Activated CD4-positive, alpha-beta memory T cell treated with anti-CD3 and anti-CD28 coated beads, Interleukin-2, amount 10 ng/mL, durations not matched to agents 7 days and 5 days (primary cell): ENCODE results near the gene SMARCC1. TPM values are rescaled to one million over a fixed set of nuclear protein-coding genes. Genes with fewer than 3 reads are reported as not detected.

Source experiments
- CTCF ChIA-PET: fragments of 350-600 bp; sonication (Branson Sonifier 250); formaldehyde crosslinking; loops from one replicate; lab custom pipeline; 2021; ENCODE audit warnings: antibody characterized with exemption, inconsistent platforms; lab: Charles Lee
- POLR2A ChIA-PET: fragments of 350-600 bp; sonication (Branson Sonifier 250); formaldehyde crosslinking; loops from one replicate; lab custom pipeline; 2021; ENCODE audit warnings: antibody characterized with exemption; lab: Charles Lee
- DNase-seq: peaks from one replicate; pipeline ENCODE4 v3.0.0-alpha.2; 2020
- H3K27ac Mint-ChIP-seq: one replicate; pipeline ENCODE4 v1.8.0; 2021; ENCODE audit warnings: mild to moderate bottlenecking, mixed read lengths
- H3K27me3 Mint-ChIP-seq: one replicate; pipeline ENCODE4 v1.8.0; 2021; ENCODE audit warnings: mixed read lengths
- H3K36me3 Mint-ChIP-seq: one replicate; pipeline ENCODE4 v1.8.0; 2021; ENCODE audit warnings: low read depth, mixed read lengths
- H3K4me1 Mint-ChIP-seq: one replicate; pipeline ENCODE4 v1.8.0; 2021; ENCODE audit warnings: mixed read lengths
- H3K4me3 Mint-ChIP-seq: one replicate; pipeline ENCODE4 v1.8.0; 2021; ENCODE audit warnings: mild to moderate bottlenecking, mixed read lengths
- H3K9me3 Mint-ChIP-seq: one replicate; pipeline ENCODE4 v1.8.0; 2021; ENCODE audit warnings: mixed read lengths
- total RNA-seq, 2 experiments: library from RNA; stranded (reverse); gene quantifications; one replicate each; pipeline ENCODE4 v1.2.3, GENCODE V29; 2021

The SMARCC1 gene
- total RNA-seq, 2 experiments from 2014 or later = 83.0 to 83.7 TPM

DNA sequence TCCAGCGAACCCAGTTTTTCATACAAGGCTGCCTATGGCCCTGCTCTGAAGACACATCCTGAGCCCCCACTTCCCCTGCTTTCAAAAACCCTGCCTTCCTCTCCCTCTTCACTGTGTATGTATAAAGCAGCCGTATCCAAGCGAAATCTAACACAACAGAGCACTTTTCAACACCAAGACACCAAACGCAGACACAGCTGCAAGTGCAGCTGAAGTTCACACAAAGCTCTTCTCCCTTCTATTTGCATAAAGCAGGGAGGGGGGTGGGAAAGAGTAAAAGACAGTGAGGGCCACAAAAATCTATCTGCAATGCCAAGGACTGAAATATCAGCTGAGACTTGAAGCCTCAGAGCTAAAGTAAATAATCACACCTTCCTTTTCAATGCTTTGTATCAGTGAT is 168.0 kb downstream of the SMARCC1 start:
- CTCF ChIA-PET = interaction anchor here (0.8 kb wide), 1 partner anchor 91 kb away, joined by 5 read pairs; no protein-coding TSS in a partner anchor
- no peak for DNase-seq
- POLR2A ChIA-PET = no interaction called here
- no peak overlapping the region for H3K4me3 Mint-ChIP-seq
- peaks cover 7% of the 10 kb centered on the region for H3K4me1 Mint-ChIP-seq
- no peak overlapping the region for H3K27ac Mint-ChIP-seq
- peaks cover 44% of the 10 kb centered on the region for H3K36me3 Mint-ChIP-seq
- no peaks in the 10 kb centered on the region for H3K9me3 Mint-ChIP-seq
- H3K27me3 Mint-ChIP-seq = no peaks in the 10 kb centered on the region

DNA sequence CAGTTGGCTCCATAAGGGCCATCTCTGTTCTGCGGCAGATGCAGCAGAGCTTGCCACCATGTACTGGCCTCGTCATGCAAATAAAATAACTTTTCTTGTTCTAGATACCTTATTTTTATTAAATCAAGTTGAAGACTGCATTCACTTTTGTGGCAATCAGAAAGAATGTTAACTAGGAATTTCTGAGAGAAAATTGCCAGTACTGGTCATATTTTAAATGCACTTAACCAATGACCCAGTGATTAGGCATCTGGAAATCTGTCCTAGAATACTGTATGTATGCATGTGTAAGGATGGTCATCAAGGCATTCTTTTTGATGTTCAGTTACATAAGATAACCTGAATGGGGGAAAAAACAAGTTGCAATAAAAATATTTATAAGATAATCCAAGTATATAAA is 168.8 kb downstream of the SMARCC1 start:
- H3K27ac Mint-ChIP-seq = no peak overlapping the region
- H3K4me3 Mint-ChIP-seq = no peak overlapping the region
- H3K4me1 Mint-ChIP-seq = peaks cover 3% of the 10 kb centered on the region
- no peaks in the 10 kb centered on the region for H3K27me3 Mint-ChIP-seq
- peaks cover 44% of the 10 kb centered on the region for H3K36me3 Mint-ChIP-seq
- CTCF ChIA-PET = interaction anchor here (0.8 kb wide), 1 partner anchor 91 kb away, joined by 5 read pairs; no protein-coding TSS in a partner anchor
- no peaks in the 10 kb centered on the region for H3K9me3 Mint-ChIP-seq
- POLR2A ChIA-PET = no interaction called here
- DNase-seq = no peak

DNA sequence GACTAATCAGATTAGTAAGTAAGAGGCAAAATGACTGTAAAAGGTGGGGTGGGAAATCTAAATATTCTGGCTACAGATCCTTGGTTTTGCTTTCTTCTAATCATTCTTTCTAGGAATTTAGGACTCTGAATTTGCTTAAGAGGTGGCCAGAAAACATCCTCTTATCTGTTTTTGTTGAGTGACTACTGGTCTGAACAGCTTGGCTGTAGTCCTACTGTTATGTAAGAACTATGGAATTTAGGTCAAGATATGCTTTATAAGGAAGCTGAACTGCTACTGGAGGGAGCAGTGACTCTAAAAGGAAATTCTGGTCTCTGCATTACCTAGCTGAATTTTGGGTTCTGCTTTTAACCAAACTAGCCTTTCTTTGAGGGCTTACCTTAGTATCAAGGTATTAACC is 169.5 kb downstream of the SMARCC1 start:
- POLR2A ChIA-PET = no interaction called here
- no peak overlapping the region for H3K4me3 Mint-ChIP-seq
- H3K36me3 Mint-ChIP-seq = peaks cover 38% of the 10 kb centered on the region
- CTCF ChIA-PET = no interaction called here
- H3K9me3 Mint-ChIP-seq = no peaks in the 10 kb centered on the region
- no peaks in the 10 kb centered on the region for H3K27me3 Mint-ChIP-seq
- no peaks in the 10 kb centered on the region for H3K4me1 Mint-ChIP-seq
- H3K27ac Mint-ChIP-seq = no peak overlapping the region
- DNase-seq = no peak

DNA sequence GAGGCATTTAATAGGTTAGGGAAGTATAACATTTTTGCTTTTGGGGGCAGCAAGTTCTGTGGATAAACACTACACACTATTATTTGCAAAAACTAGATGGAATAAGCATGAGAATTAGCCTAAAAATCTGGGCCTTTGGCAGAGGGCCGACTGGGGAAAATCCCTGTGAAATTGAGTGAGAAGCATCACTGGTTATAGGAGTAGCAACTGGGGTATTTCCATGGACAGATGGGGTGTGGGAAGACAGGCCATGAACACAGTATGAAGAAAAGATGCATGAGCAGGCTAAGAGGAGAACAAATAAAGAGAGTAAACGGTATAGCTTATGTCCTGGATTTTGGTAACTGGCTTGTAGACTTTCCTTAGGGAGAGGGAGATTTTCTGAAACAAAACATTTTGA is 170.1 kb downstream of the SMARCC1 start:
- ChIA-PET POLR2A (no interaction called here), CTCF (no interaction called here)
- H3K4me3 Mint-ChIP-seq = no peak overlapping the region
- no peak for DNase-seq
- no peaks in the 10 kb centered on the region for H3K27me3 Mint-ChIP-seq
- no peaks in the 10 kb centered on the region for H3K4me1 Mint-ChIP-seq
- H3K27ac Mint-ChIP-seq = no peak overlapping the region
- H3K9me3 Mint-ChIP-seq = no peaks in the 10 kb centered on the region
- peaks cover 35% of the 10 kb centered on the region for H3K36me3 Mint-ChIP-seq

DNA sequence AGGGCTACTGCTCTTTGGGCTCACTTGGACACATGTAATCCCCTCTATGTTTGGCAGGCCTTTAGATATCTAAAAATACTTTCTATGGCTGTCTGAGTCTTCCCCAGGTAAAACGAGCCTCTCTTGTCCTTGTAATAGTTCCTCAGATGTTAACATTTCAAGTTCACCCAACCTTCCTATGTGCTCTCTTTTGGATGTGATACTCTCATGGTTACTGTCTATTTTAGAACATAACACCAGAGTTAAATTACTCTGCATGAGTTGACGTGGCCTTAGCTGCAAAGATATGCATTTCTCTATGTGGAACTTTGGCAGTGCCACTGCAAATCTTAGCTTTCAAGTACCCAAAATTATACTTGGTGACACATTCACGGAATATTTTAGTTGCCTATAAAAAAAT is 171.1 kb downstream of the SMARCC1 start:
- no peaks in the 10 kb centered on the region for H3K27me3 Mint-ChIP-seq
- CTCF ChIA-PET = no interaction called here
- no peaks in the 10 kb centered on the region for H3K4me1 Mint-ChIP-seq
- H3K27ac Mint-ChIP-seq = no peak overlapping the region
- POLR2A ChIA-PET = no interaction called here
- no peak for DNase-seq
- H3K4me3 Mint-ChIP-seq = no peak overlapping the region
- H3K36me3 Mint-ChIP-seq = peaks cover 35% of the 10 kb centered on the region
- no peaks in the 10 kb centered on the region for H3K9me3 Mint-ChIP-seq

DNA sequence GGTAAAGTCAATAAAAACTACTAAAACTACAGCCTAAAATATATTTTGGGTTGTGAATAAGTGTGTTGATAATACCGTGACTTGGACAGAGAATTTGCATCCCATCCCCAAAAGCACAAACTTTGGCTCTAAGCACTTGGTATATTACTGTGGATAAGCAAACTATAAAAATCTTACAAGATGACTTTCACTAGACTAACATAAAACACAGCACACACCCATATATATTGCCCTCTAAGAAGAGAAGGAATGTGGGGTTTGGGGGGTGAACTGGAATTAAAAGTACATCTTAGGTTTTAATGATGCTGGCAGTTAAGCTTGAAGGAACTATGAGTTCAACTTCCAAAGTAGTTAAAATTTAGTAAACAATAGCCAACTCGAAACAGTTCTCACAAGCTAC is 174.4 kb downstream of the SMARCC1 start:
- Mint-ChIP-seq H3K36me3 (peaks cover 41% of the 10 kb centered on the region), H3K27ac (no peak overlapping the region), H3K9me3 (no peaks in the 10 kb centered on the region), H3K4me1 (peaks cover 2% of the 10 kb centered on the region), H3K4me3 (no peak overlapping the region), H3K27me3 (no peaks in the 10 kb centered on the region)
- DNase-seq = no peak
- ChIA-PET CTCF (no interaction called here), POLR2A (interaction anchor here (1.2 kb wide), 1 partner anchor 14 kb away, joined by 4 read pairs; no protein-coding TSS in a partner anchor)

DNA sequence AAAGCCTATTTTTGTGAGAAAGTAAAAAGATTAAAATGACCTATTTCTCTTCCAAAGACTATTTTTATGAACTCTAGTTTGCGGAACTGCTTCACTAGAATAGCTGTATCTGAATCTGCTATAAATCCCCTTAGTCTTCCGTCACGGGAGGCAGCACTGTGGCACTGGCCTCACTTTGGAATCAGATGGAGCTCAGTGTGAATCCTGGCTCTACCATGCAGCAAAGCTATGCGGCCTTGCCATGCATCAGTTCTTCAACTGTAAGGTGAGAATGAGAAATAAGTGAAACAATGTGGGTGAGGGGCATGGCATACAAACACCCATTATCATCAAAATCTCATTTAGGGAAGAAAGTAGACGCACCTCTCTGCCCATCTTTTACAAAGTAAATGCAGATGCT is 175.5 kb downstream of the SMARCC1 start:
- CTCF ChIA-PET = interaction anchor here (0.9 kb wide), 1 partner anchor 11 kb away, joined by 3 read pairs; no protein-coding TSS in a partner anchor
- POLR2A ChIA-PET = interaction anchor here (1.2 kb wide), 1 partner anchor 15 kb away, joined by 4 read pairs; no protein-coding TSS in a partner anchor
- no peaks in the 10 kb centered on the region for H3K27me3 Mint-ChIP-seq

DNA sequence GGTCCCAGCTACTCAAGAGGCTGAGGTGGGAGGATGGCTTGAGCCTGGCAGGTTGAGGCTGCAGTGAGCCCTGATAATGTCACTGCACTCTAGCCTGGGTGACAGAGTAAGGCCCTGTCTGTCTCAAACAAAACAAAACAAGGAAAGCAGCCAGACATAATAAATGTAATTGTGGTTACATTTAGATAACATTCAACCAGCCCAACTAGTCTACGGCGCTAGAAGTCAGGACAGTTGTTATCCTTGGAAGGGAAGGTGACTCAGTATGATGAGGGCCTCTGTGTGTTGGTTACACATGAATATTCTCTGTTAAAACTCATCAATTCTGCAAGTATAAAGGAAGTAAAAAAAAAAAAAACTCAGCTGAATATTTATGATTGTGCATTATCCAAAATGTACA is 176.0 kb downstream of the SMARCC1 start:
- Mint-ChIP-seq H3K4me3 (no peak overlapping the region), H3K4me1 (peaks cover 2% of the 10 kb centered on the region), H3K27me3 (no peaks in the 10 kb centered on the region), H3K27ac (no peak overlapping the region), H3K36me3 (peaks cover 31% of the 10 kb centered on the region), H3K9me3 (no peaks in the 10 kb centered on the region)
- no peak for DNase-seq
- ChIA-PET POLR2A (no interaction called here), CTCF (no interaction called here)

More for the DNA sequence above, 175.5 kb downstream of the SMARCC1 start:
- H3K36me3 Mint-ChIP-seq = peaks cover 32% of the 10 kb centered on the region
- no peak overlapping the region for H3K27ac Mint-ChIP-seq
- no peak for DNase-seq
- no peak overlapping the region for H3K4me3 Mint-ChIP-seq
- peaks cover 2% of the 10 kb centered on the region for H3K4me1 Mint-ChIP-seq
- H3K9me3 Mint-ChIP-seq = no peaks in the 10 kb centered on the region

DNA sequence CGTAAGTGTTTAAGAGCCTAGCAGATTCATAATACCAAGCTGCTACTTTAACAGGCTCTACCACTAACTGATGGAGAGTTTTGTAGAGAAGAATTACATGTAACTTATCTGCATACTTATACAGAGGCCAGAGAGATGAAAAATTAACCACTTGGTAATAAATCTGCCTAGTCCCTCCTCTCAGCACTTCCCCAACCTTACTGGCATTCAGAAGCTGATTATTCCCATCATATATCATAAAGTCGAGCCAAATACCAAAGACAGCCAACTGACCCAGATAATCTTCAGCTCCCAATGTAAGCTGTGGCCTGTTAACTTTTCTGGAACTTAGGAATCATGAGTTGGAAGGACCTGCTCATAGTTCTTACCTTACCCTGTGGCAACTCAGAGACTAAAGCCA is 177.5 kb downstream of the SMARCC1 start:
- Mint-ChIP-seq H3K4me3 (no peak overlapping the region), H3K27ac (no peak overlapping the region), H3K27me3 (no peaks in the 10 kb centered on the region), H3K9me3 (no peaks in the 10 kb centered on the region), H3K4me1 (peaks cover 2% of the 10 kb centered on the region), H3K36me3 (peaks cover 19% of the 10 kb centered on the region)
- ChIA-PET CTCF (no interaction called here), POLR2A (no interaction called here)
- no peak for DNase-seq

DNA sequence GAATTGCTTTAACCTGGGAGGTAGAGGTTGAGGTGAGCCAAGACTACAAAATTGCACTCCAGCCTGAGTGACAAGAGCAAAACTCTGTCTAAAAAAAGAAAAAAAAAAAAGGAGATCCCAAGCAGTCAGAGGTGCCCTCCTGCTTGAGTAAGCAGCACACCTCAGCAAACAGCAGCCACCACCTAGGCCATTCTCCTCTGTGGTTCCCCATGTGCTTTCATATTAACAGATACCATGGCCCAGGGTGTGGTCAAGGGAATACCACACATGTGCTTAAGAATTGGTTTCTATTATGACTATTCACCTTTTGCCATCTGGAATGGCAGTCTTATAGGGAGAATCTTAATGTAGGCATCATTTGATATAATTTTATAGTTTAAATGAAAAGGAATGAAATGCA is 178.4 kb downstream of the SMARCC1 start:
- no peak for DNase-seq
- H3K9me3 Mint-ChIP-seq = no peaks in the 10 kb centered on the region
- H3K4me1 Mint-ChIP-seq = peaks cover 2% of the 10 kb centered on the region
- H3K4me3 Mint-ChIP-seq = no peak overlapping the region
- H3K27ac Mint-ChIP-seq = no peak overlapping the region
- H3K36me3 Mint-ChIP-seq = peaks cover 16% of the 10 kb centered on the region
- ChIA-PET POLR2A (no interaction called here), CTCF (no interaction called here)
- H3K27me3 Mint-ChIP-seq = no peaks in the 10 kb centered on the region

DNA sequence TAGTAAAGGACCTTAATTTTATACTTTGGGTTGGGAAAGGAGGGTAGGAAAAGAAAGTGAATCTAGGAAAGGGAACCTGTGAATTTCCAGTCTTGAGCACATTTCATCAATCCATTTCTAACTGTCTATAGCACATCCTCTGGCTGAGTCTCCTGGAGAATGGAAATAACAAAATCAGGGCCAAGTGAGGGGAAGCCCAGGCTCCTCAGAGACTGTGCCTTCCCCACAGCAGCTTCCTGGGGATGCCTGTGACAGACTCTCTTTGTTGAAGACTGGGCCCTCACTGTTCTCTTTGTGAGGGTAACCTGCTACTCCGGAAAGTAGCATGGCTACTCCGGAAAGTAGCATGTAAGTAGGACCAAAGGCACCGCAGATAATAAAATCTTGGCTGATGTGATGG is 180.4 kb downstream of the SMARCC1 start:
- POLR2A ChIA-PET = no interaction called here

DNA sequence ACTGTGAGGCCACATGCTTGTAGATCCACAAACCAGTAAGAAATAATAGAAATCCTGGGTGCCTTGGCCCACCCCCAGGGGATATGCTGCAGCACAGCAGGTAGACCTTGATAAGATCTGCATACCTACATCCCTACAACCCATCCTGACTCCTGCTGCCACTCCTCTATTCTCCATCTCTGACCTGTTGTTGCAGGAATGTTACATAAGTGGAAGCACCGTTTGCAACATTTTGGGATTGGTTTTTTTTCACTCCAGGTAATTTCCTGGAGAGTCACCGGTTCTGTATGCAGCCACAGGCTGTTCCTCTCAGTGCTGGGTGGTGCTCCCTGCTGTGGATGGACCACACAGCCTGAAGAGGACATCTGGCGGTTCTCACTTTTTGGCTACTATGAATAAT is 186.9 kb downstream of the SMARCC1 start:
- no peak for DNase-seq
- H3K36me3 Mint-ChIP-seq = peaks cover 33% of the 10 kb centered on the region
- no peak overlapping the region for H3K27ac Mint-ChIP-seq
- no peaks in the 10 kb centered on the region for H3K9me3 Mint-ChIP-seq
- H3K27me3 Mint-ChIP-seq = no peaks in the 10 kb centered on the region
- no peaks in the 10 kb centered on the region for H3K4me1 Mint-ChIP-seq
- ChIA-PET POLR2A (no interaction called here), CTCF (no interaction called here)
- no peak overlapping the region for H3K4me3 Mint-ChIP-seq

More for the DNA sequence above, 180.4 kb downstream of the SMARCC1 start:
- CTCF ChIA-PET = no interaction called here
- DNase-seq = no peak
- Mint-ChIP-seq H3K9me3 (no peaks in the 10 kb centered on the region), H3K27me3 (no peaks in the 10 kb centered on the region), H3K4me1 (peaks cover 2% of the 10 kb centered on the region), H3K36me3 (peaks cover 18% of the 10 kb centered on the region), H3K27ac (no peak overlapping the region), H3K4me3 (no peak overlapping the region)

DNA sequence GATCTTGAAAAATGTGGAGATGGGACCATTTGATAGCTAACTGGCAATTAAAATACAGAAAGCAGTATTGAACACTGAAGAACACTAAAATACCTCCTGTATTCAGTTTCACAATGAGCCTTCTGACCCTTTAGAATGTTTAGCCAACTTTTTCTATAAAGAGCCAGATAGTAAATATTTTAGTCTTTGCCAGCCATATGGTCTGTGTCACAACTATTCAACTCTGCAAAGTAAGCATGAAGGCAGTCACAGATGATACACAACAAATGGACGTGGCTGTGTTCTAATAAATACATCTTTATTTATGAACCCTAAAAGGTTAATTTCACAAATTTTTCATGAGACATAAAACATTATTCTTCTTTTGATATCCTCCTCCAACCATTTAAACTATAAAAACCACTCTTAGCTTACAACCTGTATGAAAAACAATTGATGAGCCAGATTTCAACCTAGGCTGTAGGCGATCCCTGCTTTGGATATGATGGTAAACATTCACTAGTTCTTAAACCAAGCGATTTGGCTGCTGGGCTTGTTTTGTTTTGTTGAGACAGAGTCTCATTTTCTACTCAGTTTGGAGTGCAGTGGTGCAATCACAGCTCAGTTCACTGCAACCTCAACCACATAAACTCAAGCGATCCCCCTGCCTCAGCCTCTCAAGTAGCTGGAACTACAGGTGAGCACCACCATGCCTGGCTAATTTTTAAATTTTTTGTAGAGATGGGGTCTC is 189.5 kb downstream of the SMARCC1 start:
- POLR2A ChIA-PET = no interaction called here
- no peak for DNase-seq
- Mint-ChIP-seq H3K4me1 (no peaks in the 10 kb centered on the region), H3K36me3 (peaks cover 33% of the 10 kb centered on the region), H3K27ac (no peak overlapping the region), H3K9me3 (no peaks in the 10 kb centered on the region), H3K4me3 (no peak overlapping the region), H3K27me3 (no peaks in the 10 kb centered on the region)
- CTCF ChIA-PET = no interaction called here

DNA sequence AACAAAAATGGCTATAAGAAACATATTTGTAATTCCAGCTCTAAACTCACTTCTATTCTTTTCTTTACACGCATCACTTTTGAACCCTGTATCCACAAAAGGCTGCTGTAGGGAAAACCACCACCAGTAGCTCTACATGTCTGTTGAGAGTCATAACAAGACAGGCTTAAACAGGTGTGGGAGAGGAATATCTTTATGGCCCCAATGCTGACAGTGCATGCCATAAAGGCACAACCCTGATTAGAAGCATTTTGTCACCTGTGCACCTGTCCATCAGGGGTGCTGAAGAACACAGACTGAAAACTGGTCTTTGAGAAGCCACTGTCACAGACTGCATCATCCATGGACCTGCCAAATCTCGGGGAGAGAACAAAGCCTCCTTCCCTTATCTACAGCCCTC is 191.5 kb downstream of the SMARCC1 start:
- Mint-ChIP-seq H3K27ac (no peak overlapping the region), H3K36me3 (peaks cover 46% of the 10 kb centered on the region), H3K4me3 (no peak overlapping the region), H3K9me3 (no peaks in the 10 kb centered on the region), H3K27me3 (no peaks in the 10 kb centered on the region), H3K4me1 (no peaks in the 10 kb centered on the region)
- DNase-seq = no peak
- ChIA-PET CTCF (no interaction called here), POLR2A (interaction anchor here (0.6 kb wide), 1 partner anchor 21 kb away, joined by 3 read pairs; no protein-coding TSS in a partner anchor)
